ENCODE measurements around the gene FTCD. TPM values are rescaled to one million over a fixed set of nuclear protein-coding genes. Genes with fewer than 3 reads are reported as not detected.

The FTCD gene
- total and polyA plus RNA-seq, 2 of the 4 experiments (the other 2 are of a cell fraction), result 0.55 TPM; not detected in 1

- no peaks in the 10 kb centered on the region for H4K20me1 ChIP-seq (ENCODE audit: insufficient read depth, low read length)
- H2BK120ac ChIP-seq (ENCODE audit: low read depth, low read length), result no peak overlapping the region
- H2AK9ac ChIP-seq (replicated peaks; ENCODE audit: low read depth, low read length, poor library complexity), result no peak overlapping the region
- H3K4me3 ChIP-seq (ENCODE audit: insufficient read depth, low read depth, low read length), result no peak overlapping the region
- H3K14ac ChIP-seq (replicated peaks; ENCODE audit: low read depth, low read length), result no peak overlapping the region
- no peak for ATAC-seq (ENCODE audit: low read depth)
- no peak overlapping the region for H4K8ac ChIP-seq (ENCODE audit: low read depth in 2 of 2, low read length in 2 of 2)
- no TSS peak for BruUV-seq (replicated peaks)
- H3K56ac ChIP-seq (ENCODE audit: extremely low read depth, insufficient read depth, low read length), result no peak overlapping the region
- no peak overlapping the region for H3K23ac ChIP-seq (ENCODE audit: low read depth, low read length)
- H3K4ac ChIP-seq (ENCODE audit: low read depth, low read length), result no peak overlapping the region; the same call in 1 of the 2 replicates
- no peak overlapping the region for H2AFZ ChIP-seq (replicated peaks; ENCODE audit: low read length, poor library complexity)
- peaks cover 26% of the 10 kb centered on the region for H3K4me1 ChIP-seq (ENCODE audit: control insufficient read depth, insufficient read depth, low read length)
- CTCF ChIA-PET, result no interaction called here
- no peak overlapping the region for H3K9ac ChIP-seq (ENCODE audit: low read depth, low read length)
- no peak overlapping the region for H3K18ac ChIP-seq (ENCODE audit: low read depth, low read length)
- intact Hi-C loops (cut with micrococcal nuclease) (no loop called here), dilution Hi-C loops (cut with HindIII; ENCODE audit: low sequenced_read_pairs, unreplicated experiment) (no loop called here), in situ Hi-C loops (cut with MboI; ENCODE audit: low sequenced_read_pairs) (no loop called here)
- no peaks in the 10 kb centered on the region; a peak in 1 of 4 replicates for H3K79me1 ChIP-seq (ENCODE audit: low read depth in 1 of 2, low read length in 2 of 2)
- DNase-seq, result no peak
- H2BK15ac ChIP-seq (ENCODE audit: low read depth, low read length), result no peak overlapping the region
- H2AK5ac ChIP-seq (ENCODE audit: low read depth, low read length), result no peak overlapping the region; the same call in none of the 2 replicates
- no peak overlapping the region for H3K27ac ChIP-seq (ENCODE audit: insufficient read depth, low read length)
- peaks cover 27% of the 10 kb centered on the region for H3K9me1 ChIP-seq (ENCODE audit: insufficient read depth, low read length)
- no peaks in the 10 kb centered on the region for H3K9me3 ChIP-seq (ENCODE audit: control insufficient read depth, insufficient read depth, low read length)
- no peak overlapping the region for H4K91ac ChIP-seq (ENCODE audit: insufficient read depth, low read depth, low read length)
- H3K27me3 ChIP-seq (ENCODE audit: control insufficient read depth, insufficient read depth, low read length), result no peaks in the 10 kb centered on the region
- no peak overlapping the region for H2BK5ac ChIP-seq (ENCODE audit: low read depth, low read length, poor library complexity, severe bottlenecking)
- no peak overlapping the region for H3K4me2 ChIP-seq (ENCODE audit: low read depth, low read length)
- no peak for TF ChIP-seq FOS (IDR thresholded peaks at IDR 0.05; ENCODE audit: low read depth, low read length)
- no peak for TF ChIP-seq BHLHE40 (IDR thresholded peaks at IDR 0.05; ENCODE audit: low read depth, low read length)
- no peak for TF ChIP-seq RAD21 (IDR thresholded peaks at IDR 0.05; ENCODE audit: low read length)
- TF ChIP-seq ELK1 (IDR thresholded peaks at IDR 0.05; ENCODE audit: borderline replicate concordance, low read depth, low read length), result no peak
- TF ChIP-seq CTCF (conservative IDR thresholded peaks at IDR 0.05; ENCODE audit: low read depth, low read length), result no peak
- POLR2A ChIA-PET (ENCODE audit: unreplicated experiment), result no interaction called here
- WGBS, 2 experiments (ENCODE audit: extremely low coverage in 2 of 2, insufficient read length in 1 of 2), result 86% methylated on average over 2 of the region's 14 CpGs; no CpG with 5 or more reads in 1 of the 2 experiments
- peaks cover 27% of the 10 kb centered on the region for H3K36me3 ChIP-seq (ENCODE audit: control insufficient read depth, insufficient read depth, low read length)
- H2BK20ac ChIP-seq (ENCODE audit: low read depth, low read length), result no peak overlapping the region
- H4K5ac ChIP-seq (ENCODE audit: low read depth, low read length), result no peak overlapping the region
Observed at GRCh38 chr21:46189959-46190490, 34.6 kb upstream of the FTCD start.
